Ascending aorta (tissue), 2 donors: ENCODE measurements around the gene PELI3. TPM values are rescaled to one million over a fixed set of nuclear protein-coding genes. Genes with fewer than 3 reads are reported as not detected.
"Not testable (repeated sequence)": the region's sequence is repeated elsewhere in the genome, so short reads cannot be mapped to it uniquely, and the experiment has no call there.

ENCODE experiments used
- DNase-seq, 2 donors: peaks; one replicate each; pipeline ENCODE4 v3.0.0-alpha.2; 2019; ENCODE audit warnings: low spot score in 2 of 2
- H3K27ac ChIP-seq, 2 donors: fragments of 200-600 bp; sonication (generic); one replicate each; pipeline ENCODE4 v1.5.1; 2016 to 2017; ENCODE audit warnings: mild to moderate bottlenecking in 1 of 2
- H3K27me3 ChIP-seq: fragments of 200-600 bp; sonication (generic); one replicate; pipeline ENCODE4 v1.5.1; 2017
- H3K36me3 ChIP-seq, 2 donors: fragments of 200-600 bp; sonication (generic); one replicate each; pipeline ENCODE4 v1.5.1; 2016
- H3K4me1 ChIP-seq, 2 donors: fragments of 200-600 bp; sonication (generic); one replicate each; pipeline ENCODE4 v1.5.1; 2016 to 2017; ENCODE audit warnings: mild to moderate bottlenecking in 1 of 2
- H3K4me3 ChIP-seq, 2 donors: fragments of 200-600 bp; sonication (generic); one replicate each; pipeline ENCODE4 v1.5.1; 2016 to 2017; ENCODE audit warnings: mild to moderate bottlenecking in 1 of 2
- H3K9me3 ChIP-seq, 2 donors: fragments of 200-600 bp; sonication (generic); one replicate each; pipeline ENCODE4 v1.5.1; 2016
- intact Hi-C: fragments of 100-400 bp; cut with DNase I; formaldehyde crosslinking; loops from one replicate; pipeline ENCODE4 v1.15.1; 2023
- total RNA-seq: library from RNA; depleted of rRNA; stranded (reverse); fragments of >200 nt; gene quantifications from one replicate; pipeline ENCODE4 v1.1.0, GENCODE V29; 2016
- TF ChIP-seq, protein P1 (sequence below), 3 experiments: fragments of 200-600 bp in 2 of 3; fragments of 450-650 bp in 1 of 3; sonication (generic) in 2 of 3; IDR thresholded peaks; one replicate each; pipeline ENCODE4 v1.5.1; 2016 to 2019; ENCODE audit warnings: antibody characterized with exemption in 3 of 3, mild to moderate bottlenecking in 1 of 3, moderate library complexity in 1 of 3

PELI3 gene
- total RNA-seq, 1 donor from 2014 or later, result 13.2 TPM

DNA sequence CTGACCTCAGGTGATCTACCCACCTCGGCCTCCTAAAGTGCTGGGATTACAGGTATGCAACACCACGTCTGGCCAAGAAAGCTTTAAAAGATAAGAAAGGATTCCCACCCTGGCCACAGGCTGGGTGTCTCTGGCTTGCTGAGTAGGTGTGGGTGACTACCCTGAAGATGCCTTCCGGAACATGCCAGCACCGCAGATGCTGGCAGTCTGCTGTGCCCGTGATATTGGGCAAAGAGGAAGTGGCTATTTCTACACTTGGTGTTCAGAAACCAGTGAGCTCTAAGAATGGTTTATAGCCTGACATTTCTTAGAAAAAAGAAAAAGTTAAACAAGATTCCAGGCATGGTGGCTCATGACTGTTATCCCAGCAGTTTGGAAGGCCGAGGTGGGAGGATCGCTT is 34.1 kb upstream of the PELI3 start:
- intact Hi-C loops, result no loop called here
- H3K36me3 ChIP-seq, result peaks cover 15 to 36% of the 10 kb centered on the region in 2 donors
- TF ChIP-seq, protein P1, sequence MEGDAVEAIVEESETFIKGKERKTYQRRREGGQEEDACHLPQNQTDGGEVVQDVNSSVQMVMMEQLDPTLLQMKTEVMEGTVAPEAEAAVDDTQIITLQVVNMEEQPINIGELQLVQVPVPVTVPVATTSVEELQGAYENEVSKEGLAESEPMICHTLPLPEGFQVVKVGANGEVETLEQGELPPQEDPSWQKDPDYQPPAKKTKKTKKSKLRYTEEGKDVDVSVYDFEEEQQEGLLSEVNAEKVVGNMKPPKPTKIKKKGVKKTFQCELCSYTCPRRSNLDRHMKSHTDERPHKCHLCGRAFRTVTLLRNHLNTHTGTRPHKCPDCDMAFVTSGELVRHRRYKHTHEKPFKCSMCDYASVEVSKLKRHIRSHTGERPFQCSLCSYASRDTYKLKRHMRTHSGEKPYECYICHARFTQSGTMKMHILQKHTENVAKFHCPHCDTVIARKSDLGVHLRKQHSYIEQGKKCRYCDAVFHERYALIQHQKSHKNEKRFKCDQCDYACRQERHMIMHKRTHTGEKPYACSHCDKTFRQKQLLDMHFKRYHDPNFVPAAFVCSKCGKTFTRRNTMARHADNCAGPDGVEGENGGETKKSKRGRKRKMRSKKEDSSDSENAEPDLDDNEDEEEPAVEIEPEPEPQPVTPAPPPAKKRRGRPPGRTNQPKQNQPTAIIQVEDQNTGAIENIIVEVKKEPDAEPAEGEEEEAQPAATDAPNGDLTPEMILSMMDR (IDR thresholded peaks at IDR 0.05), result no peak
- no peak overlapping the region for H3K27ac ChIP-seq
- H3K4me1 ChIP-seq, result no peaks in the 10 kb centered on the region
- no peak overlapping the region for H3K4me3 ChIP-seq
- DNase-seq, result no peak
- H3K9me3 ChIP-seq, result no peaks in the 10 kb centered on the region
- H3K27me3 ChIP-seq, result no peaks in the 10 kb centered on the region

DNA sequence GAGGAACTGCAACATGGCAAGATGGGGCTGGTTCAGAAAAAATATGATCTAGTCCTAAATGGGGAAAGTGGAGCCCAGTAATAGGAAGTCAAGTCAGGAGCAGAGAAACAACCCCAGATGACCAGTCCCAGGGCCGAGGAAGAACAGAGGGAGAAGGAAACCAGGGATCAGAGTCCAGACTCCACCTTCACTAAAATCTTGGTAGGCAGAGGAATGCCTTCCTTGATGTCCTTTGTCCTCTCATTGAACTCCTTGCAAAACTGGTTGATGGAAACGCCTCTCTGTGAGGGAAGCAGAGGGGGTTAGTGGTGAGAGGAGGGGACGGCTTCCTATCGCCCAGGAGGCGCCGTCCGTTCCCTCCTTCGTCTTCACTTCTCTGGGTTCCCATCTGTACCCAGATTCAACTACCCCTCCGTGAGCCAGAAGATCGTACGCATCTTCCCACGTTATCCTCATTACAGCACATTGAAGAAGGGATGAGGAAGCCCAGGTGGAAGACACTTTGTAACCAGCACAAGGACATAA is 28.7 kb upstream of the PELI3 start:
- peak overlapping the region; percentile 58 to 74 for H3K27ac ChIP-seq
- peaks cover 15 to 31% of the 10 kb centered on the region in 2 donors for H3K36me3 ChIP-seq
- peak overlapping the region; percentile 59 to 82 for H3K4me3 ChIP-seq
- TF ChIP-seq, protein P1 (IDR thresholded peaks at IDR 0.05), result no peak
- peaks cover 3 to 4% of the 10 kb centered on the region in 2 donors for H3K4me1 ChIP-seq
- intact Hi-C loops, result loop anchor here (2.0 kb wide), 3 partner anchors 29 to 241 kb away; partner anchors contain the start of gene PELI3
- no peaks in the 10 kb centered on the region for H3K27me3 ChIP-seq
- no peak for DNase-seq
- H3K9me3 ChIP-seq, result no peaks in the 10 kb centered on the region

DNA sequence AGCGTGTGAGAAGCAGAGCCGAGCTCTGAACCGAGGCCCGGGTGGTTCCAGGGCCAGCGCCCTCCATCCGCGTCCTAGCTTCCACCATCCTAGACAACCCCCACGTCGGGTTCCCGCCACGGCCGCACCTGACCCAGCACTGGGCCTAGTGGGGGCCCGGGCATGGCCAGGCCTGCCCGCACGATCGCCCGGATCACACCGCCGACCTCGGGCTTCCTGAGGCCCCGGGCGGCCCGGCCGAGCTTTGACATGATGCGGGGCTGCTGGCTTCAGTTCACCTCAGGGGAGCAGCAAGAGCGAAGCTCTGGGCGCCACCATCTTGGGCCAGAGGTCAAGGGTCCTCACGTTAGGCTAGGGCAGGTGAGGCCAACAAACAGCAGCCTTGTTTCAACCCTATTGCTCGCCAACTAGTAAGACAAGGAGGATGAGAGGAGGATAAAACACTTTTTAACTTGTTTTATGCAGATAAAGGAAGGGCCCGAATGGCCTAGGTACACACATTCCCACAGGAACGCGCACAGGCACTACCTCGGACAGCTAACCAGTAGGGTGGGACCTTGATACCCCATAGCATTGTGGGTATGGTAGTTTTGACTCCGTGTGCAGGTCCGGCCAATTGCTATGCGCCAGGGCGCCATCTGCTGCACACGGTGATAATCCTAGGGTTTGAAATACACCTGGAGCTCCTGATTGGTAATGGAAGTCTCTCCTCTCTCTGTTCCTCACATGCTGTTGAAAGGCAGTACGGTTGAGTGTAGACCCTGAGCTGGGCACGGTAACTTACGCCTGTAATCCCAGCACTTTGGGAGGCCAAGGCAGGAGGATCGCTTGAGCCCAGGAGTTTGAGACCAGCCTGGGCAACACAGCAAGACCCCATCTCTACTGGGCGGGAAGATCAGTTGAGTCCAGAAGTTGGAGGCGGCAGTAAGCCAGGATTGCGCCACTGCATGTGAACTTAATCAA is 27.9 kb upstream of the PELI3 start, which contains the start of gene MRPL11:
TSS of gene MRPL11 (minus strand) at position 345 of the 963 bp plus-strand sequence. CDS start at position 251, 94 bp downstream.
- DNase-seq, result peak; percentile 53 to 93
- H3K4me1 ChIP-seq, result peaks cover 3 to 4% of the 10 kb centered on the region in 2 donors
- H3K27ac ChIP-seq, result peak within 1 kb of the TSS; percentile 58 to 74
- intact Hi-C loops, result loop anchor here (2.0 kb wide), 3 partner anchors 28 to 240 kb away; partner anchors contain the start of gene PELI3
- H3K36me3 ChIP-seq, result peaks cover 15 to 25% of the 10 kb centered on the region in 2 donors
- H3K4me3 ChIP-seq, result peak within 1 kb of the TSS; percentile 59 to 82
- TF ChIP-seq, protein P1 (IDR thresholded peaks at IDR 0.05), result peak; percentile 58 to 78 (median 61)
- no peaks in the 10 kb centered on the region for H3K27me3 ChIP-seq
- no peaks in the 10 kb centered on the region for H3K9me3 ChIP-seq

DNA sequence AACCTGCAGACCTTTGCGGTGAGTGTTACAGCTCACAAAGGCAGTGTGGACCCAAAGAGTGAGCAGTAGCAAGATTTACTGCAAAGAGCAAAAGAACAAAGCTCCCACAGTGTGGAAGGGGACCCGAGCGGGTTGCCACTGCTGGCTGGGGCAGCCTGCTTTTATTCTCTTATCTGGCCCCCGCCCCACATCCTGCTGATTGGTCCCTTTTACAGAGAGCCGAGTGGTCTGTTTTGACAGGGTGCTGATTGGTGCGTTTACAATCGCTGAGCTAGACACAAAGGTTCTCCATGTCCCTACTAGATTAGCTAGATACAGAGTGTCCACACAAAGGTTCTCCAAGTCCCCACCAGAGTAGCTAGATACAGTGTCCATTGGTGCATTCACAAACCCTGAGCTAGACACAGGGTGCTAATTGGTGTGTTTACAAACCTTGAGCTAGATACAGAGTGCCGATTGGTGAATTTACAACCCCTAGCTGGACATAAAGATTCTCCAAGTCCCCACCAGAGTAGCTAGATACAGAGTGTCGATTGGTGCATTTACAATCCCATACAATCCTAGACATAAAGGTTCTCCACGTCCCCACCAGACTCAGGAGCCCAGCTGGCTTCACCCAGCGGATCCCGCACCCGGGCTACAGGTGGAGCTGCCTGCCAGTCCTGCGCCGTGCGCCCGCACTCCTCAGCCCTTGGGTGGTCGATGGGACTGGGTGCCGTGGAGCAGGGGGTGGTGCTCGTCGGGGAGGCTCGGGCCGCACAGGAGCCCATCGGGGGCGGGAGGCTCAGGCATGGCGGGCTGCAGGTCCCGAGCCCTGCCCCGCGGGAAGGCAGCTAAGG is 26.4 kb upstream of the PELI3 start:
- H3K27me3 ChIP-seq, H3K27ac ChIP-seq, H3K4me1 ChIP-seq, DNase-seq, intact Hi-C loops, H3K9me3 ChIP-seq, H3K4me3 ChIP-seq: not testable (repeated sequence)
- peaks cover 15 to 18% of the 10 kb centered on the region in 2 donors for H3K36me3 ChIP-seq

DNA sequence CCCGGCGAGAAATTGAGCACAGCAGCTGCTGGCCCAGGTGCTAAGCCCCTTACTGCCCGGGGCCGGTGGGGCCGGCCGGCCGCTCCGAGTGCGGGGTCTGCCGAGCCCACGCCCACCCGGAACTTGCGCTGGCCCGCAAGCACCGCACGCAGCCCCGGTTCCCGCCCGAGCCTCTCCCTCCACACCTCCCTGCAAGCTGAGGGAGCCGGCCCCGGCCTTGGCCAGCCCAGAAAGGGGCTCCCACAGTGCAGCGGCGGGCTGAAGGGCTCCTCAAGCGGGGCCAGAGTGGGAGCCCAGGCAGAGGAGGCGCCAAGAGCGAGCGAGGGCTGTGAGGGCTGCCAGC is 25.8 kb upstream of the PELI3 start:
- H3K4me1 ChIP-seq, H3K27ac ChIP-seq, H3K9me3 ChIP-seq, DNase-seq, H3K27me3 ChIP-seq, intact Hi-C loops, H3K4me3 ChIP-seq: not testable (repeated sequence)
- peaks cover 11 to 12% of the 10 kb centered on the region in 2 donors for H3K36me3 ChIP-seq

DNA sequence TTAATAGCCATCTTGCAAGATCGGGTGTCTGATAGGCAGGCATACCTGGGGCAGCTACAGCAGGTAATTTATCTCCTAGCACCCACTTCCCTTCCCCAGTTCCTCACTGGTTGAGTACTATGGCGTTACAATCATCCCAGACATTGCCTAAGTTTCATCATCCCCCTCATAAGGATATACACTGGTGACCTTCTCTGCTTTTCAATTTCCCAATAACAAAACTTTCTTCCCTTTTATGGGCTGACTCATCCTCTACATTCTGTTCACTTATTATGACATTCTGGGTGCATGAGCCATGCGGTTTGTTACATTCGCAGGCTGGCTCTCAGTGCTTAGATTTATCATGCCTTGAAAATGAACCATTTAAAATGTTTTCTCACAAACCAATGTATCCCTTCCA is 23.1 kb upstream of the PELI3 start:
- Histone ChIP-seq H3K27ac (no peak overlapping the region), H3K9me3 (no peaks in the 10 kb centered on the region), H3K4me3 (no peak overlapping the region), H3K4me1 (no peaks in the 10 kb centered on the region), H3K36me3 (no peaks in the 10 kb centered on the region), H3K27me3 (no peaks in the 10 kb centered on the region)
- intact Hi-C loops, result no loop called here
- DNase-seq, result no peak
- TF ChIP-seq, protein P1 (IDR thresholded peaks at IDR 0.05), result no peak
